RPMI8226 (cell line): ENCODE measurements around the gene CTH.
A peak's percentile ranks its signal among the peaks of the same experiment; 100 is the strongest.
"Not testable (repeated sequence)": the region's sequence is repeated elsewhere in the genome, so short reads cannot be mapped to it uniquely, and the experiment has no call there.

ENCODE experiments used
- DNase-seq: peaks from one replicate; pipeline ENCODE4 v3.0.0-alpha.2; 2015

Gene CTH

DNA sequence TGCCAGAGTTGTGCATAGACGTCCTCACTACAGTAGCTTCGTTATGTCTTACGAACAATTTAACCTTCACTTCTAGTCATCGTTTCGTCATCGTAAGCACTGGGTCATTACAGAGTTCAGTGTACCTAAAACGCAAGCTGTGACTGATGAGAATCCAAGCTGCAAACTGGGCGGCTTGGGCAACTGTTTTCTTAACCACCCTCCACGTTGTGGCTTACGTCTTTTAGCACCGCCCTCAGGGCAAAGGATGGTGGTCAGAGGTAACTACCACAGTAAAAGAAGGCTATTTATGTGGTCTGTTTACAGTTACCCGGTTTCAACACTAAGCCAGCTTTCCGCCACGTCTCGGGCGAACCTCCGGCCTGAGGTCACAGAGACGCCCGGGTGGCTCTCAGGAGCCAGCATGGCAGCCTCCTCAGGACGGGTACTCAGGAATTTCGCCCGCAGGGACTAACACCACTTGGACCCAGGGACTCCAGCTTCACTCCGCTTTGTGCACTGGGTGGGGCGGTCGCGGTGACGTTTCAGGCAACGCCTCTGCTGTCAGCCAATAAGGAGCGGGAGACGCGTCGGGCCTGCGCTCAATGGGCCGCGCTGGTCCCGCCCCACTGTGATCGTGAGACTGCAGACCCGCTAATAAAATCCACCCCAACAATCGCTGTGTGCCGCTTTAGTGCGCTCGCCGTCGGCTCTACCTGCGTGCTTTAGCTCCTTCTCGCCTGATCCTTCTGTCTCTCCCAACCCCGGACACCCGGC, at the start of gene CTH:
Gene CTH (plus strand): TSS at position 665 of the 756 bp plus-strand sequence. CDS start 148 bp downstream, outside the sequence.
- peak; percentile 93 for DNase-seq

- DNase-seq = no peak
Measured at GRCh38 chr1:70361727-70362398, 49.2 kb upstream of the CTH start.

GRCh38 chr1:70364439-70364838, 46.6 kb upstream of the CTH start:
- no peak for DNase-seq

DNA sequence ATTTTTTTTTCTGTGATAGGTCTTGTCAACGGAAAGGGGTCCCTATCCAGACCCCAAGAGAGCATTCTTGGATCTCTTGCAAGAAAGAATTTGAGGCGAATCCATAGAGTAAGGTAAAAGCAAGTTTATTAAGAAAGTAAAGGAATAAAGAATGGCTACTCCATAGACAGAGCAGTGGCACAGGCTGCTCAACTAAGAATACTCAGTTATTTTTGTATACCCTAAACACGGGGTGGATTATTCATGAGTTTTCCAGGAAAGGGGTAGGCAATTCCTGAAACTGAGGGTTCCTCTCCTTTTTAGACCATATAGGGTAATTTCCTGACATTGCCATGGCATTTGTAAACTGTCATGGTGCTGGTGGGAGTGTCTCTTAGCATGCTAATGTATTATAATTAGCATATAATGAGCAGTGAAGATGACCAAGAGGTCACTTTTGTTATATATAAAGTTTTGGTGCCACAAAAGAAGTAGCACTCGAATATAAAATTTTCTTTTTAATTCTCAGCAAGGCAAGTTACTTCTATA, 44.6 kb upstream of the CTH start:
- DNase-seq = not testable (repeated sequence)

- DNase-seq = not testable (repeated sequence)
Measured at GRCh38 chr1:70366997-70367396, 44.1 kb upstream of the CTH start.

- not testable (repeated sequence) for DNase-seq
Measured at GRCh38 chr1:70367397-70367796, 43.7 kb upstream of the CTH start.

DNA sequence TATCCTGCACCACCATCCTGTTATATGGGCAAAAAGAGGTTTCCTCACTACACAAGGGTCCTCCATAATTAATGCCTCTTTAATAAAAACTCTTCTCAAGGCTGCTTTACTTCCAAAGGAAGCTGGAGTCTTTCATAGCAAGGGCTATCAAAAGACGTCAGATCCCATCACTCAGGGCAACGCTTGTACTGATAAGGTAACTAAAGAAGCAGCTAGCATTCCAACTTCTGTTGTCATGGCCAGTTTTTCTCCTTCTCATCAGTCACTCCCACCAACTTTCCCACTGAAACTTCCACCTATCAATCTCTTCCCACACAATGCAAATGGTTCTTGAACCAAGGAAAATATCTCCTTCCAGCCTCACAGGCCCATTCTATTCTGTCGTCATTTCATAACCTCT, 39.5 kb upstream of the CTH start:
- not testable (repeated sequence) for DNase-seq

- no peak for DNase-seq
Measured at GRCh38 chr1:70372426-70372825, 38.6 kb upstream of the CTH start.

GRCh38 chr1:70373580-70373979, 37.5 kb upstream of the CTH start:
- not testable (repeated sequence) for DNase-seq

DNA sequence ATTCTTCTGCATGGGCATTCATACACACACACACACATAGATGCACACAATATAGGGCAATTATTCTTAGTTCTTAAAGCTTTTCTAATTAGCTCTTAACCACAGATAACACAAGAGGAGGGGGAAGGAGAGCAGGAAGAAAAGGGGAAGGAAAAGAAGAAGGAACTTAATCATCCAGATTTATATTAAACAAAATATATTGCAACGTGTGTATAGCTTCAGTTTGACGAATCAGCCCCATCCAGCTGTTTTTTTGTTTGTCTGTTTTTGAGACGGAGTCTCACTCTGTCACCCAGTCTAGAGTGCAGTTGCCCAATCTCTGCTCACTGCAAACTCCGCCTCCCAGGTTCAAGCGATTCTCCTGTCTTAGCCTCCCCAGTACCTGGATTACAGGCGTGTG, 34.9 kb upstream of the CTH start:
- no peak for DNase-seq

DNA sequence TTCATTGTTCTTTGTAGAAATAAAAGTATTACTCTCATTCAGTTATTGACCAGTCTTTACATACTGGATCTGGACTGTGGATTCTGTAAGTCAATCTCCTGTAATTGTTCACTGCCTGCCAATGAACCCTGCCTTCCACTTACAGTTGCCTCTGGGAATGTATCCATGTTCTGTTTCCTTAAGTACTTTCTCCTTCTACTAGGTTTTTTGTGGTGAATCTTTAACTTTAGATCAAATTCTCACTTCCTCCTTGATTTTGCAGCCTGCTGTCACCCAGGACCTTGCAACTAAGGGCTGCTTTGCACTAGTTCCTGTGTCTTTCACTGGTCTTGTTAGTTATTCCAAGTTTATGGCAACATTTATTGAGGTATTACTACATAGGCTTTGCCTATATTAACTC, 28.4 kb upstream of the CTH start:
- DNase-seq = no peak

- no peak for DNase-seq
Measured at GRCh38 chr1:70383483-70383882, 27.6 kb upstream of the CTH start.

GRCh38 chr1:70384542-70384941, 26.5 kb upstream of the CTH start:
- DNase-seq = no peak

DNA sequence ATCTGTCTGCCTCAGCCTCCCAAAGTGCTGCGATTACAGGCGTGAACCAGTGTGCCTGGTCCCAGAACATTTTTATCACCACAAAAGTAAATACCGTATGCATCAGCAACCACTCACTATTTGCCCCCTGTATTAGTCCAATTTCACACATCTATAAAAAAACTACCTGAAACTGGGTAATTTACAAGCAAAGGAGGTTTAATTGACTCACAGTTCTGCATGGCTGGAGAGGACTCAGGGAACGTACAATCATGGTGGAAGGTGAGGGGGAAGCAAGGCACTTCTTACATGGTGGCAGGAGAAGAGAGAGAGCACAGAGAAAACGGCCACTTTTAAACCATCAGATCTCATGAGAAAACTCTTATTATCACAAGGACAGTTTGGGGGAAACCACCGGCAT, 25.6 kb upstream of the CTH start:
- no peak for DNase-seq

DNA sequence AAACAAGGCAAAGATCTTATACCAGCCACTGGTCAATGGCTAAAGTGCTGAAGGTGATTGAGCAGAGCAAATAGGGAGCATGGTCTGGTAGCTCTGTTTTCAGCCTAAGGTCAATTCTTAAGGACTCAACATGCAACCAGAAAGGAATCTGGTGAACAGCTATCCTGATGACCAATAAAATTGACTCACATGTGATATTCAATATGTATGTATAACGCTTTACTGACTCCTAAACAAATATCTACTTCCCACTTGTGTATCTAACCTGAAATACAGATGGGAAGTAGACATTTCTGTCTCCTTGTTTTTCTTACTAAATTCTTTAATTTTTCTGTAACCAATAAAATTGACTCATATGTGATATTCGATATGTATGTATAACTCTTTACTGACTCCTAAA, 24.9 kb upstream of the CTH start:
- DNase-seq = no peak

DNA sequence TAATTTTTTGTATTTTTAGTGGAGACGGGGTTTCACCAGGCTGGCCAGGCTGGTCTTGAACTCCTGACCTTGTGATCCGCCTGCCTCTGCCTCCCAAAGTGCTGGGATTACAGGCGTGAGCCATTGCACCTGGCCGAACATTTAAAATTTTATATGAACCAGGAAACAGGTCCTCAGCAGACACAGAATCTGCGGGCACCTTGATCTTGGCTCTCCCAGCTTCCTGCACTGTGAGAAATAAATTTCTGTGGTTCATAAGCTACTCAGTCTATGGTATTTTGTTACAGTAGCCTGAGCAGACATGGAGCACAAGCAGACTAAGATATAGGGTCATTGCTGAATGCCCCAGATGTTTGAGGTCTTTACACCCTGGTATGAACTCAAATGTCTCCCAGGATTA, 23.6 kb upstream of the CTH start:
- no peak for DNase-seq

GRCh38 chr1:70392626-70393025, 18.4 kb upstream of the CTH start:
- no peak for DNase-seq

- no peak for DNase-seq
Measured at GRCh38 chr1:70396607-70397006, 14.5 kb upstream of the CTH start.

DNA sequence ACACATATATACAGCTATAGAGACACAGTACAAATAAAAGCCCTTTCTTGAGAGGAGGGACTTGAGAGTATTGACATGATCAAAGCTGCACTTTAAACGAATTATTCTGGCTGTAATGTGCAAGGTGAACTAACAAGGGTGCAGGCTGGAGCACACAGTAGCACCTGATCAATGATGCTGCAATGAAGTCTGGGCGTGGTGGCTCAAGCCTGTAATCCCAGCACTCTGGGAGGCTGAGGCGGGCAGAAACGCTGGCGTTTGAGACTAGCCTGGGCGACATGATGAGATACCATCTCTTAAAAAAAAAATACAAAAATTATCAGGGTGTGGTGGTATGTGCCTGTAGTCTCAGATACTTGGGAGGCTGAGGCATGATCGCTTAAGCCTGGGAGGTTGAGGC, 14.1 kb upstream of the CTH start:
- no peak for DNase-seq

- no peak for DNase-seq
Measured at GRCh38 chr1:70400335-70400734, 10.7 kb upstream of the CTH start.

DNA sequence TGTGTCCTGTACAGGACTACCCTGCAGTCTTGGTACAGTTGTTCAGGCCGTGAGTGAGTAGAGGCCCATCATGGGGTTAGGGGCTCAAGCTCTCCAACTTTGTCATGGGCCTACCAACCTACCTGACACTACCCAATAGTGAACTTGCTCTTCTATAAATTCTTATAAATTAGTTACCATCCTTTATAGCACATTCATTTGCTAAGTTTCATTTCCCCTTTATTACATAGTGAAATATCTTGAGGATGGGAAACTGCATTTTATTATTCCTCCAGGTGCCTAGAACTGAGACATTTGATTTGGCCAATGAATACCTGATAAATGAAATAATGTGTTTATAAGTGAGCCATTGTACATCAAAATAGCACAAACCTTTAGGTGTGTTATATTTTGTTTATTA, 9.1 kb upstream of the CTH start:
- no peak for DNase-seq

- no peak for DNase-seq
Measured at GRCh38 chr1:70403759-70404158, 7.3 kb upstream of the CTH start.

DNA sequence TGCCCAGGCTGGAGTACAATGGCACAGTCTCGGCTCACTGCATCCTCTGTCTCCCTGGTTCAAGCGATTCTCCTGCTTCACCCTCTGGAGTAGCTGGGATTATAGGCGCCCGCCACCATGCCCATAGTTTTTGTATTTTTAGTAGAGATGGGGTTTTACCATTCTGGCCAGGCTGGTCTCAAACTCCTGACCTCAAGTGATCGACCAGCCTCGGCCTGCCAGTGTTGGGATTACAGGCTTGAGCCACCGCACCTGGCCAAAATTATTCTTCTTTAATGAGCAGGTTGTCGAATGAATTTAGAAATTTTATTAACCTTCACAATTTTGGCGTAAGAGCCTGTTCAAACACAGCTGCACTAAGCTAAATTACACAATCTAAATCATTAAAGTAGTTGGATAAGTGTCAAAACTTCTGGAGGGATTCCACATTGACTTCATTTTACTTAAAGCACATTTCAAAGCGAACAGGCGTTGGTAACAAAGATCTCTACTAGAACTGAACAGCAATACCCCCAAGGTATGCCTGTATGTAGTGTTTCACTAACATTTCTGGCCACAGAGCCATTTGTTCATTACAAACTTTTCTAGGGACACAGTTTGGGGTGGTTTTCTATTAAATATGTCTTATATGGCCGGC, 5.2 kb upstream of the CTH start:
- DNase-seq = no peak

GRCh38 chr1:70409136-70409535, 1.9 kb upstream of the CTH start:
- no peak for DNase-seq
